H1 (cell line): ENCODE measurements around the gene TCL1A. TPM values are rescaled to one million over a fixed set of nuclear protein-coding genes. Genes with fewer than 3 reads are reported as not detected.

Source experiments
- CTCF ChIA-PET: fragments of 300-600 bp; sonication (Branson Sonifier 250); formaldehyde crosslinking; loops from one replicate; lab custom pipeline; 2021; ENCODE audit not compliant: partially characterized antibody; lab: Charles Lee
- POLR2A ChIA-PET: fragments of 300-600 bp; sonication (Branson Sonifier 250); formaldehyde crosslinking; loops from one replicate; lab custom pipeline; 2021; ENCODE audit warnings: inconsistent platforms; ENCODE audit not compliant: partially characterized antibody; lab: Charles Lee
- DNase-seq, 2 experiments: peaks; one replicate each; pipeline versions ENCODE4 v3.0.0 to v3.0.0-alpha.2; 2010 to 2022; ENCODE audit warnings: low spot score in 2 of 2, low read depth in 1 of 2, mixed read lengths in 1 of 2
- FAIRE-seq: peaks from 2 replicates; lab custom pipeline; 2011; peaks lifted over from hg19 to GRCh38; lab: Jason Lieb, UNC
- H2AFZ ChIP-seq: 2 replicates; pipeline ENCODE4 v1.8.1; 2012; ENCODE audit warnings: low read length, inconsistent platforms
- H2AK5ac ChIP-seq: 2 replicates; pipeline ENCODE4 v1.6.1; 2013; ENCODE audit warnings: low read depth, low read length
- H2BK120ac ChIP-seq: replicated peaks from 2 replicates; pipeline ENCODE3; 2013; ENCODE audit warnings: low read depth, low read length, inconsistent platforms
- H2BK12ac ChIP-seq: 2 replicates; pipeline ENCODE4 v1.6.1; 2013; ENCODE audit warnings: low read depth, low read length
- H2BK15ac ChIP-seq: 2 replicates; pipeline ENCODE4 v1.6.1; 2013; ENCODE audit warnings: low read length
- H2BK20ac ChIP-seq: 2 replicates; pipeline ENCODE4 v1.6.1; 2013; ENCODE audit warnings: low read length
- H2BK5ac ChIP-seq: 2 replicates; pipeline ENCODE4 v1.6.1; 2013; ENCODE audit warnings: low read depth, low read length
- H3K14ac ChIP-seq: 2 replicates; pipeline ENCODE4 v1.6.1; 2013; ENCODE audit warnings: inconsistent platforms; ENCODE audit not compliant: insufficient read length
- H3K18ac ChIP-seq: 2 replicates; pipeline ENCODE4 v1.6.1; 2013; ENCODE audit warnings: low read length; ENCODE audit errors: extremely low read depth
- H3K23ac ChIP-seq: 2 replicates; pipeline ENCODE4 v1.6.1; 2013; ENCODE audit warnings: inconsistent platforms; ENCODE audit not compliant: insufficient read length
- H3K23me2 ChIP-seq: 2 replicates; pipeline ENCODE4 v1.6.1; 2013; ENCODE audit warnings: low read depth, low read length
- H3K27ac ChIP-seq: 2 replicates; pipeline ENCODE4 v1.6.1; 2011; ENCODE audit warnings: low read depth, low read length, inconsistent platforms
- H3K27me3 ChIP-seq, 4 experiments: replicated peaks in 1 of 4; 1 replicate in 1 of 4; 2 replicates in 3 of 4; pipeline versions ENCODE4 v1.6.1 to v1.8.1; 2011 to 2013; ENCODE audit warnings: low read length in 3 of 4, mild to moderate bottlenecking in 3 of 4, inconsistent platforms in 2 of 4, mixed read lengths in 2 of 4, moderate library complexity in 1 of 4; ENCODE audit not compliant: control insufficient read depth in 3 of 4, insufficient read depth in 3 of 4; ENCODE audit errors: extremely low read depth in 1 of 4
- H3K36me3 ChIP-seq, 4 experiments: 2 replicates each; pipeline versions ENCODE4 v1.6.1 to v1.8.1; 2011 to 2013; ENCODE audit warnings: mild to moderate bottlenecking in 4 of 4, low read length in 3 of 4, moderate library complexity in 2 of 4, control low read depth in 1 of 4, inconsistent platforms in 1 of 4; ENCODE audit not compliant: insufficient read depth in 4 of 4, control insufficient read depth in 2 of 4
- H3K4ac ChIP-seq: replicated peaks from 2 replicates; pipeline ENCODE3; 2013; ENCODE audit warnings: low read length, low read depth, mixed read lengths, inconsistent platforms; ENCODE audit not compliant: insufficient read length
- H3K4me1 ChIP-seq, 4 experiments: replicated peaks in 1 of 4; 1 replicate in 1 of 4; 2 replicates in 3 of 4; pipeline versions ENCODE4 v1.6.1 to v1.8.1; 2011 to 2013; ENCODE audit warnings: low read length in 3 of 4, inconsistent platforms in 2 of 4, mixed read lengths in 1 of 4; ENCODE audit not compliant: insufficient read depth in 4 of 4, control insufficient read depth in 3 of 4
- H3K4me2 ChIP-seq, 2 experiments: 2 replicates each; pipeline versions ENCODE4 v1.6.1 to v1.8.1; 2011 to 2013; ENCODE audit warnings: low read depth in 2 of 2, low read length in 2 of 2, control low read depth in 1 of 2, inconsistent platforms in 1 of 2, mild to moderate bottlenecking in 1 of 2; ENCODE audit not compliant: insufficient read depth in 1 of 2
- H3K4me3 ChIP-seq, 4 experiments: fragments of 200-600, 300-600 bp in 1 of 4; sonication (generic), shearing (Covaris generic), sonication (Bioruptor Twin) in 1 of 4; 2 replicates each; pipeline versions ENCODE4 v1.5.1 to v1.8.1; 2011 to 2016; ENCODE audit warnings: low read length in 4 of 4, low read depth in 3 of 4, control low read depth in 2 of 4, inconsistent platforms in 2 of 4, mild to moderate bottlenecking in 2 of 4, mixed read lengths in 1 of 4, moderate library complexity in 1 of 4; ENCODE audit not compliant: insufficient read depth in 2 of 4; ENCODE audit errors: extremely low read depth in 1 of 4
- H3K56ac ChIP-seq: replicated peaks from 2 replicates; pipeline ENCODE3; 2013; ENCODE audit warnings: low read depth, mild to moderate bottlenecking, mixed read lengths, low read length, inconsistent platforms; ENCODE audit not compliant: insufficient read length
- H3K79me1 ChIP-seq: 2 replicates; pipeline ENCODE4 v1.6.1; 2013; ENCODE audit warnings: low read depth, low read length, control low read depth
- H3K79me2 ChIP-seq, 2 experiments: 2 replicates each; pipeline versions ENCODE4 v1.6.1 to v1.8.1; 2012 to 2013; ENCODE audit warnings: low read length in 2 of 2, mild to moderate bottlenecking in 2 of 2, inconsistent platforms in 1 of 2; ENCODE audit not compliant: insufficient read depth in 2 of 2, control insufficient read depth in 1 of 2
- H3K9ac ChIP-seq, 4 experiments: replicated peaks in 1 of 4; 1 replicate in 1 of 4; 2 replicates in 3 of 4; pipeline versions ENCODE4 v1.6.1 to v1.8.1; 2011 to 2013; ENCODE audit warnings: low read depth in 3 of 4, low read length in 3 of 4, control low read depth in 2 of 4, mild to moderate bottlenecking in 2 of 4, moderate library complexity in 2 of 4, inconsistent platforms in 1 of 4; ENCODE audit errors: extremely low read depth in 1 of 4
- H3K9me3 ChIP-seq, 2 experiments: 2 replicates each; pipeline versions ENCODE4 v1.6.1 to v1.8.1; 2012 to 2013; ENCODE audit warnings: mild to moderate bottlenecking in 2 of 2, moderate library complexity in 2 of 2, control low read depth in 1 of 2, inconsistent platforms in 1 of 2, low read depth in 1 of 2, low read length in 1 of 2, mixed read lengths in 1 of 2; ENCODE audit not compliant: insufficient read depth in 2 of 2
- H4K20me1 ChIP-seq, 2 experiments: replicated peaks in 1 of 2; 2 replicates each; pipeline versions ENCODE3 to v1.8.1; 2011 to 2013; ENCODE audit warnings: inconsistent platforms in 2 of 2, low read length in 2 of 2, mild to moderate bottlenecking in 1 of 2; ENCODE audit not compliant: insufficient read depth in 2 of 2, control insufficient read depth in 1 of 2
- H4K5ac ChIP-seq: 2 replicates; pipeline ENCODE4 v1.6.1; 2013; ENCODE audit warnings: low read length, low read depth, mixed read lengths, inconsistent platforms; ENCODE audit not compliant: insufficient read length
- H4K8ac ChIP-seq: 2 replicates; pipeline ENCODE4 v1.8.0; 2013; ENCODE audit warnings: mild to moderate bottlenecking, moderate library complexity, low read length, inconsistent platforms; ENCODE audit not compliant: insufficient read depth; ENCODE audit errors: extremely low read depth
- H4K91ac ChIP-seq: replicated peaks from 2 replicates; pipeline ENCODE3; 2013; ENCODE audit warnings: low read length, mixed read lengths, inconsistent platforms; ENCODE audit not compliant: insufficient read length
- CBX5 ChIP-seq: fragments of 300-800, 300-1000 bp; sonication (generic); IDR thresholded peaks from 2 replicates; pipeline ENCODE4 v1.7.1; 2016; ENCODE audit warnings: antibody characterized with exemption, low read length, low read depth
- WGBS, 2 experiments: shearing (Covaris generic) in 1 of 2; methylation state at CpG; one replicate each; pipeline versions ENCODE4 v1.1.6 to v1.1.7; 2013 to 2015; ENCODE audit warnings: low lambda C conversion rate in 2 of 2, mixed read lengths in 2 of 2, inconsistent platforms in 1 of 2, low coverage in 1 of 2, missing lambda C conversion rate in 1 of 2; ENCODE audit not compliant: insufficient replicate concordance in 2 of 2, insufficient coverage in 1 of 2, insufficient read length in 1 of 2; ENCODE audit errors: extremely low coverage in 1 of 2, missing lambda C conversion rate in 1 of 2; 5-methylcytosine and 5-hydroxymethylcytosine counted together
- polyA plus RNA-seq, 7 experiments: library from polyadenylated mRNA; depleted of rRNA in 3 of 7; stranded (reverse) in 5 of 7; unstranded in 2 of 7; fragments of >200 nt in 5 of 7; fragments of 200-250 nt in 2 of 7; gene quantifications; 1 replicate in 5 of 7; 2 replicates in 1 of 7; 4 replicates in 1 of 7; pipeline versions ENCODE4 v1.2.1 to v1.2.3, GENCODE V29; 2011 to 2013; ENCODE audit warnings: missing spikeins in 2 of 7, mixed read lengths in 2 of 7
- total RNA-seq: library from RNA; stranded (reverse); fragmentation: NEBNext Ultra II Directional; extraction: Animal tissue kit (Norgen Biotek cat#: 25700); gene quantifications from 2 replicates; pipeline ENCODE4 v1.2.1, GENCODE V29; 2021

TCL1A gene
- total and polyA plus RNA-seq, 2 of the 8 experiments (the other 6 are each of a cell fraction or from before 2014, with no cell fraction given), result 0.35 to 7.6 TPM

- Histone ChIP-seq H3K27me3 (peaks cover 0 to 5% (median 0%) of the 10 kb centered on the region in 4 experiments; a peak in 4 of 7 replicates), H4K91ac (no peak overlapping the region), H3K79me2 (no peaks in the 10 kb centered on the region), H2BK15ac (no peak overlapping the region), H2AFZ (no peak overlapping the region), H3K79me1 (no peaks in the 10 kb centered on the region), H3K23ac (no peak overlapping the region), H3K23me2 (no peaks in the 10 kb centered on the region), H4K8ac (no peak overlapping the region), H3K4me2 (no peak overlapping the region; a peak in 1 of 4 replicates), H3K27ac (no peak overlapping the region), H3K4ac (no peak overlapping the region), H2BK20ac (no peak overlapping the region), H3K14ac (no peak overlapping the region), H4K5ac (no peak overlapping the region), H3K18ac (no peak overlapping the region), H4K20me1 (no peaks in the 10 kb centered on the region), H3K4me3 (no peak overlapping the region), H2BK120ac (no peak overlapping the region), H2BK12ac (no peak overlapping the region), H3K36me3 (no peaks in the 10 kb centered on the region), H3K9me3 (no peaks in the 10 kb centered on the region), H3K9ac (no peak overlapping the region), H2BK5ac (no peak overlapping the region), H3K56ac (no peak overlapping the region), H3K4me1 (peaks cover 6 to 13% (median 6%) of the 10 kb centered on the region in 4 experiments), H2AK5ac (no peak overlapping the region)
- POLR2A ChIA-PET, result no interaction called here
- 50% methylated on average over 5 of the region's 5 CpGs; no CpG with 5 or more reads in 1 of the 2 experiments for WGBS, 2 experiments
- FAIRE-seq, result no peak
- CTCF ChIA-PET, result interaction anchor here (0.8 to 1.2 kb wide), 6 partner anchors 13 to 161 kb away, joined by 3 to 4 read pairs (median 3); no protein-coding TSS in a partner anchor
- DNase-seq, result no peak
- TF ChIP-seq CBX5, result no peak
Observed at GRCh38 chr14:95689441-95689840, 24.5 kb downstream of the TCL1A start.
